SK-N-SH (cell line): ENCODE data around the gene ACTN4. TPM values are rescaled to one million over a fixed set of nuclear protein-coding genes. Genes with fewer than 3 reads are reported as not detected.

ENCODE experiments used
- CTCF ChIA-PET: fragments of 300-600, 350-600 bp; formaldehyde crosslinking; extraction: SDS; loops from one replicate; lab custom pipeline; 2021; lab: Yijun Ruan, JAX
- POLR2A ChIA-PET: fragments of 350-600 bp; sonication (Branson Sonifier 250); formaldehyde crosslinking; extraction: SDS; loops from one replicate; lab custom pipeline; 2020; ENCODE audit warnings: antibody characterized with exemption, inconsistent platforms; lab: Yijun Ruan, JAX
- DNase-seq: peaks from one replicate; pipeline ENCODE4 v3.0.0; 2012
- H2AFZ ChIP-seq: fragments of 200-600 bp; sonication (generic); 2 replicates; pipeline ENCODE4 v1.8.1; 2016; ENCODE audit warnings: antibody characterized with exemption, mild to moderate bottlenecking, low read depth
- H3F3A ChIP-seq: fragments of 200-600 bp; sonication (generic); replicated peaks from 2 replicates; pipeline ENCODE3; 2016; ENCODE audit warnings: antibody characterized with exemption, mild to moderate bottlenecking; ENCODE audit not compliant: insufficient read depth
- H3K27ac ChIP-seq, 2 experiments: fragments of 200-500 bp in 1 of 2; fragments of 200-600 bp in 1 of 2; sonication (Bioruptor generic) in 1 of 2; sonication (generic), shearing (Covaris generic) in 1 of 2; 2 replicates each; pipeline versions ENCODE4 v1.5.1 to v1.6.1; 2014 to 2016; ENCODE audit warnings: low read depth in 2 of 2, inconsistent platforms in 1 of 2, low read length in 1 of 2, mild to moderate bottlenecking in 1 of 2, mixed read lengths in 1 of 2
- H3K27me3 ChIP-seq: fragments of 200-600 bp; sonication (generic), shearing (Covaris generic); 2 replicates; pipeline ENCODE4 v1.6.1; 2016; ENCODE audit warnings: mixed run types; ENCODE audit not compliant: insufficient read depth
- H3K36me3 ChIP-seq, 2 experiments: fragments of 200-500 bp in 1 of 2; fragments of 200-600 bp in 1 of 2; sonication (Bioruptor generic) in 1 of 2; sonication (generic) in 1 of 2; replicated peaks in 1 of 2; 2 replicates each; pipeline versions ENCODE3 to v1.5.1; 2014 to 2016; ENCODE audit warnings: low read length in 1 of 2, mild to moderate bottlenecking in 1 of 2; ENCODE audit not compliant: insufficient read depth in 2 of 2, control insufficient read depth in 1 of 2
- H3K4me1 ChIP-seq, 2 experiments: fragments of 200-500 bp in 1 of 2; fragments of 200-600 bp in 1 of 2; sonication (Bioruptor generic) in 1 of 2; sonication (generic), shearing (Covaris generic) in 1 of 2; 2 replicates each; pipeline versions ENCODE4 v1.5.1 to v1.6.1; 2014 to 2016; ENCODE audit warnings: low read depth in 1 of 2, low read length in 1 of 2, mixed run types in 1 of 2; ENCODE audit not compliant: insufficient read depth in 2 of 2, control insufficient read depth in 1 of 2
- H3K4me2 ChIP-seq: fragments of 200-600 bp; sonication (generic), shearing (Covaris generic); 2 replicates; pipeline ENCODE4 v1.6.1; 2017; ENCODE audit warnings: mixed run types
- H3K4me3 ChIP-seq, 2 experiments: fragments of 200-500 bp in 1 of 2; fragments of 200-600 bp in 1 of 2; sonication (Bioruptor generic) in 1 of 2; sonication (generic), shearing (Covaris generic) in 1 of 2; 2 replicates each; pipeline versions ENCODE4 v1.5.1 to v1.8.1; 2014 to 2016; ENCODE audit warnings: low read depth in 2 of 2, inconsistent platforms in 1 of 2, low read length in 1 of 2, mild to moderate bottlenecking in 1 of 2, mixed read lengths in 1 of 2, moderate library complexity in 1 of 2
- H3K79me2 ChIP-seq: fragments of 200-600 bp; sonication (generic); 2 replicates; pipeline ENCODE4 v1.8.1; 2017; ENCODE audit warnings: mild to moderate bottlenecking; ENCODE audit not compliant: insufficient read depth
- H3K9ac ChIP-seq: fragments of 200-600 bp; sonication (generic); 2 replicates; pipeline ENCODE4 v1.6.1; 2017; ENCODE audit warnings: mixed run types
- H3K9me2 ChIP-seq: fragments of 200-600 bp; sonication (generic); 2 replicates; pipeline ENCODE4 v1.6.1; 2017; ENCODE audit warnings: mixed run types
- H3K9me3 ChIP-seq: fragments of 200-600 bp; sonication (generic); 2 replicates; pipeline ENCODE4 v1.6.1; 2017; ENCODE audit warnings: mixed run types, mild to moderate bottlenecking, moderate library complexity
- H4K20me1 ChIP-seq: fragments of 200-600 bp; sonication (generic); 2 replicates; pipeline ENCODE4 v1.6.1; 2017; ENCODE audit warnings: mild to moderate bottlenecking, mixed run types; ENCODE audit not compliant: insufficient read depth
- CHD2 ChIP-seq: fragments of 150-350 bp; IDR thresholded peaks from 2 replicates; pipeline ENCODE4 v1.6.1; 2018; ENCODE audit warnings: low read length; ENCODE audit not compliant: partially characterized antibody
- CTCF ChIP-seq: fragments of 200-600 bp; sonication (generic); IDR thresholded peaks from 2 replicates; pipeline ENCODE4 v1.6.1; 2017; ENCODE audit warnings: antibody characterized with exemption, mild to moderate bottlenecking, moderate library complexity
- ELF1 ChIP-seq: IDR thresholded peaks from 2 replicates; pipeline ENCODE4 v1.4.0; 2012
- FOXJ3 ChIP-seq: sonication (generic); formaldehyde crosslinking; IDR thresholded peaks from 2 replicates; pipeline ENCODE4 v1.5.1; 2020; ENCODE audit warnings: mild to moderate bottlenecking, missing genetic modification reagents
- FOXM1 ChIP-seq: IDR thresholded peaks from 2 replicates; pipeline ENCODE4 v1.4.0; 2012; ENCODE audit warnings: low read depth, mild to moderate bottlenecking
- GABPA ChIP-seq: IDR thresholded peaks from 2 replicates; pipeline ENCODE4 v1.4.0; 2012; ENCODE audit warnings: low read depth, mild to moderate bottlenecking
- GATA2 ChIP-seq: sonication (generic); formaldehyde crosslinking; IDR thresholded peaks from 2 replicates; pipeline ENCODE4 v1.5.0; 2020; ENCODE audit warnings: mild to moderate bottlenecking, missing genetic modification reagents
- MAX ChIP-seq: IDR thresholded peaks from 2 replicates; pipeline ENCODE4 v1.4.0; 2012; ENCODE audit warnings: low read depth
- MEF2A ChIP-seq: IDR thresholded peaks from 2 replicates; pipeline ENCODE4 v1.4.0; 2012; ENCODE audit warnings: low read depth, borderline replicate concordance
- MXI1 ChIP-seq: IDR thresholded peaks from 2 replicates; pipeline ENCODE4 v1.6.1; 2012; ENCODE audit warnings: mild to moderate bottlenecking, low read depth, low read length, improper control_type of control experiment
- NRF1 ChIP-seq: IDR thresholded peaks from 2 replicates; pipeline ENCODE4 v1.6.1; 2012; ENCODE audit warnings: low read depth, mild to moderate bottlenecking, low read length
- PBX3 ChIP-seq: IDR thresholded peaks from 2 replicates; pipeline ENCODE4; 2012
- POLR2AphosphoS5 ChIP-seq: IDR thresholded peaks from 2 replicates; pipeline ENCODE4 v1.6.1; 2012; ENCODE audit warnings: low read depth, low read length
- REST ChIP-seq: IDR thresholded peaks from 2 replicates; pipeline ENCODE4 v1.6.1; 2012; ENCODE audit warnings: mild to moderate bottlenecking, low read depth, low read length, moderate library complexity
- RFX5 ChIP-seq: IDR thresholded peaks from 2 replicates; pipeline ENCODE4 v1.6.1; 2012; ENCODE audit warnings: mild to moderate bottlenecking, improper control_type of control experiment, low read length
- RXRA ChIP-seq: IDR thresholded peaks from 2 replicates; pipeline ENCODE4 v1.4.0; 2012; ENCODE audit warnings: low read depth, mild to moderate bottlenecking, borderline replicate concordance
- SIN3A ChIP-seq: IDR thresholded peaks from 2 replicates; pipeline ENCODE4 v1.6.1; 2012; ENCODE audit warnings: low read depth, mild to moderate bottlenecking, low read length, moderate library complexity, borderline replicate concordance
- SMC3 ChIP-seq: IDR thresholded peaks from 2 replicates; pipeline ENCODE4 v1.6.1; 2012; ENCODE audit warnings: low read depth, low read length, improper control_type of control experiment
- TCF12 ChIP-seq: IDR thresholded peaks from 2 replicates; pipeline ENCODE4 v1.4.0; 2012
- TEAD4 ChIP-seq: IDR thresholded peaks from 2 replicates; pipeline ENCODE4 v1.4.0; 2012; ENCODE audit warnings: mild to moderate bottlenecking, borderline replicate concordance; ENCODE audit not compliant: insufficient read depth
- USF1 ChIP-seq: IDR thresholded peaks from 2 replicates; pipeline ENCODE4 v1.4.0; 2012; ENCODE audit warnings: low read depth, borderline replicate concordance
- USF2 ChIP-seq: fragments of 150-350 bp; IDR thresholded peaks from 2 replicates; pipeline ENCODE4 v1.6.1; 2017; ENCODE audit warnings: antibody characterized with exemption, low read length, low read depth, borderline replicate concordance
- WGBS: methylation state at CpG from one replicate; pipeline ENCODE4 v1.1.6; 2017; ENCODE audit warnings: low lambda C conversion rate; 5-methylcytosine and 5-hydroxymethylcytosine counted together
- polyA plus RNA-seq, 3 experiments: library from polyadenylated mRNA; depleted of rRNA; stranded (reverse); fragments of >200 nt; gene quantifications; 2 replicates each; pipeline ENCODE4 v1.2.3, GENCODE V29; 2012

ACTN4 gene
- polyA plus RNA-seq (2012; rRNA removed), result 494 and 598 TPM in 2 replicates
- 222 and 365 TPM in 2 replicates for polyA plus RNA-seq (2012; cell fraction: cytosol; rRNA removed)
- polyA plus RNA-seq (2012; cell fraction: nucleus; rRNA removed), result 687 and 951 TPM in 2 replicates

- peak within 1 kb of the TSS; percentile 100 for H3K9ac ChIP-seq
- H3K4me2 ChIP-seq, result peak within 1 kb of the TSS; percentile 88
- peak within 1 kb of the TSS; percentile 71 to 99 for H3K27ac ChIP-seq
- peak within 1 kb of the TSS; percentile 59 to 99 for H3K4me3 ChIP-seq
- DNase-seq, result peak; percentile 99
- peaks cover 50% of the 10 kb centered on the region for H3K79me2 ChIP-seq
- H4K20me1 ChIP-seq, result peaks cover 37% of the 10 kb centered on the region
- peak within 1 kb of the TSS; percentile 68; the same call in 1 of the 2 replicates for H2AFZ ChIP-seq
- CTCF ChIA-PET, result interaction anchor here (0.7 to 5.1 kb wide), 5 partner anchors 12 to 726 kb away, joined by 3 to 40 read pairs (median 3); partner anchors contain the start of gene FAM98C
- H3K9me2 ChIP-seq, result no peaks in the 10 kb centered on the region
- POLR2A ChIA-PET, result interaction anchor here (0.8 to 2.5 kb wide), 5 partner anchors 10 to 283 kb away, joined by 3 to 10 read pairs (median 6); partner anchors contain the start of genes ECH1, EIF3K, MRPS12 and SARS2
- no peaks in the 10 kb centered on the region for H3K9me3 ChIP-seq
- peaks cover 28% of the 10 kb centered on the region for H3F3A ChIP-seq
- peaks cover 22 to 26% of the 10 kb centered on the region in 2 experiments; a peak in 3 of 4 replicates for H3K4me1 ChIP-seq
- 2% methylated on average over 19 of the region's 77 CpGs for WGBS
- H3K36me3 ChIP-seq, result no peaks in the 10 kb centered on the region
- H3K27me3 ChIP-seq, result no peaks in the 10 kb centered on the region
- TF ChIP-seq RXRA (no peak), ELF1 (no peak), SIN3A (peak; percentile 74; the same call in 1 of the 2 replicates), GATA2 (CRISPR knock-in tag) (no peak), REST (0 out of 2 replicates have a peak, but pooled peaks have one; percentile 29), PBX3 (peak; percentile 33), SMC3 (peak; percentile 27; the same call in 1 of the 2 replicates), GABPA (no peak), MXI1 (peak; percentile 67; the same call in 1 of the 2 replicates), MAX (peak; percentile 57; the same call in 1 of the 2 replicates), FOXJ3 (CRISPR knock-in tag) (no peak), CTCF (no peak), TEAD4 (no peak), USF2 (no peak), POLR2AphosphoS5 (peak; percentile 95), FOXM1 (no peak), CHD2 (no peak), USF1 (no peak), MEF2A (no peak), RFX5 (no peak), TCF12 (no peak), NRF1 (peak; percentile 100)
Observed at GRCh38 chr19:38647368-38647965, at the start of gene ACTN4. TSS of gene ACTN4 (plus strand) at chr19:38647649. CDS start at chr19:38647746, 97 bp downstream.
